ENCODE measurements around the gene ENAM.

The ENAM gene

DNA sequence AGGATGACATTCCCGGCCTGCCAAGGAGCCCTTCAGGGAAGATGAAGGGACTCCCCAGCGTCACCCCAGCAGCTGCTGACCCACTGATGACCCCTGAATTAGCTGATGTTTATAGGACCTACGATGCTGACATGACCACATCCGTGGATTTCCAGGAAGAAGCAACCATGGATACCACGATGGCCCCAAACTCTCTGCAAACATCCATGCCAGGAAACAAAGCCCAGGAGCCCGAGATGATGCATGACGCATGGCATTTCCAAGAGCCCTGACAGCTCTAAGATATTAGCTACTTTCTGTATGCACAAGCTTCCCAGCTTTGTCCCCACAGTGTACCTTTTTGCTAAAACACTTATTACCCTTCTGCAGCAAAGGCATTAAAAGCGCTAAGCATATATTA, 22.1 kb upstream of the ENAM start:
- DNase-seq (ENCODE audit: insufficient read length) (no peak), FAIRE-seq (no peak)
- TF ChIP-seq POLR2A (IDR thresholded peaks at IDR 0.05; ENCODE audit: low read depth, low read length) (no peak), POLR2AphosphoS5 (IDR thresholded peaks at IDR 0.05; ENCODE audit: low read depth, low read length) (no peak), TAF1 (IDR thresholded peaks at IDR 0.05; ENCODE audit: borderline replicate concordance, low read depth, low read length) (no peak)

DNA sequence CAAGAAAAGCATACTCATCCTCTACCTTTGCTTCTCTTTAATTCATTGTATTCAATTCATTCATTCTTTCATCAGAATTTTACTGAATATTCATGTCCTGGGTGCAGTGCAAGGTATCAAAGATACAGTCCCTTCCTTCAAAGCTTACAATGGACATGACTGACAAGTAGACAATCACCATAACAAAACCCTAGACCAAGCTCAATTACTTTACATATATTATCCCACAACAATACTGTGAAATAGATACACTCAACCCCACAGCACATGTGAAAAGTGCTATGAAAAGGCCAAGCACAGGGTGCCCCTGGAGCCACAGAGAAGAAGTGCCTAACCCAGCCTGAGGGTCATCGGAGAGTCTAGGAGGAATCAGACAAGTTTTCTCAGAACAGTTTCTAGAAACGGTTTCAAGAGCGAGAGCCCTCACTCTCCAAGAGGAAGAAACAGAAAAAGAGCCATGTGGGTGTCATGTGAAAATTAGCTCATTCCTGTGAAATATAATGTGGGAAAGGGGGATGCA, 21.1 kb upstream of the ENAM start:
- FAIRE-seq (no peak), DNase-seq (ENCODE audit: insufficient read length) (no peak)
- TF ChIP-seq POLR2A (IDR thresholded peaks at IDR 0.05; ENCODE audit: low read depth, low read length), result no peak
- no peak for TF ChIP-seq TAF1 (IDR thresholded peaks at IDR 0.05; ENCODE audit: borderline replicate concordance, low read depth, low read length)
- TF ChIP-seq POLR2AphosphoS5 (IDR thresholded peaks at IDR 0.05; ENCODE audit: low read depth, low read length), result no peak

GRCh38 chr4:70608324-70608723, 20.2 kb upstream of the ENAM start:
- no peak for FAIRE-seq
- TF ChIP-seq POLR2AphosphoS5 (IDR thresholded peaks at IDR 0.05; ENCODE audit: low read depth, low read length) (no peak), POLR2A (IDR thresholded peaks at IDR 0.05; ENCODE audit: low read depth, low read length) (no peak), TAF1 (IDR thresholded peaks at IDR 0.05; ENCODE audit: borderline replicate concordance, low read depth, low read length) (no peak)
- no peak for DNase-seq (ENCODE audit: insufficient read length)

DNA sequence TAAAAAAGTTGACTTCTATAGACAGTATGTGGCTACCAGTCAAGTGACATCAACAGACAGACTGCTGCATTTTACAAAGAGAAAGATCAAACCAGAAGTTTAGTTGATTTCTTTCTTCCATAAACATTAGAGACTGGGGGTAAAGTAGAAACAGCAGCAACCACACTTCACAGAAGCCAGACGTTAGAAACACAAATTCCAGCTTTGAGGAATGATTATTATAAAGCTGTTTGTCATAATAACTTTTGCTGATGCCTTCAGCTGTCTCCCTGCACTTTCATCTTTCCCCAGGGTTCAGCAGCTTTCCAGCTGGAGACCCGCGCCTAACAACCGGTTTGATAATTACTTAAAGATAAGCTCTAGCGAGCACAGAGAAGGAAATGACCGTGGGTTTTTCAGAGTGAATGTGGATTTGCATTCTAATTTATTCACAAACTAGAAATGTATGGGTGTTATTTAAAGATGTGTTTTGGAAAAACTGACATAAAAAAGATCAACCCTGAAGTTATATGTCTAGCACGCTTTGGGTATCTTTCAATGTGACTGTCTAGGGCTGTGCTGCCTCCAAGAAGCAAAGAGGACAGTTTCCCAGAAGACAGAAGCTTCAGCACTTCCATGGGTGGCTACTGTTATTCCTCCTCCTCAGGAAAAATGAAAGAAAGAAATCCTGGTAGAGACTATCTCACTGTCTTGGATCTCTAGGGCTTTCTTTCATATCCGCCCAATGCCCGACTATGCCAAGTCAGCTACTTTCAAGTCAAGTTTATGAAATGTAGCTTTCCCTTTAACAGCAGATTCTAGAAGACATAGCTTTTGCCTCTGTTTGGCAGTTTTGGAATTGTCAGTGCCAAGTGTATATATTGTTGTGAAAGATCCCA, 15.0 kb upstream of the ENAM start:
- no peak for TF ChIP-seq POLR2AphosphoS5 (IDR thresholded peaks at IDR 0.05; ENCODE audit: low read depth, low read length)
- no peak for TF ChIP-seq POLR2A (IDR thresholded peaks at IDR 0.05; ENCODE audit: low read depth, low read length)
- TF ChIP-seq TAF1 (IDR thresholded peaks at IDR 0.05; ENCODE audit: borderline replicate concordance, low read depth, low read length), result no peak
- DNase-seq (ENCODE audit: insufficient read length) (no peak), FAIRE-seq (no peak)

DNA sequence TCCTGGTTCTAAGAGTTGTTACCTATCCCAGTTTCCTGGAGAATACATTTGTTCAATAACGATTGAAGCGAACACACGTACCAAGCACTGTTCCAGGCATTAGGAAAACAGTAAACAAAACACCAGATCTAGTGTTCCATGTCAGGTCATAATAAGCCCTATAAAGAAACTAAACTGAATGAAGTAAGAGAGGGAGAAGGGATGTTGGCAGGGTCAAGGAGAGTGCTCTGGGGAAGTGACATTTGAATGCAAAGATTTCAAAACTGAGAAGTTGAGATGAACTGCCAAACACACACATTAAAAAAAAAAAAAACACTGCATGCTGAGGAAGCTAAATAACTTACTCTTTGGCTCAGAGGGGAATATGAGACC, 14.4 kb upstream of the ENAM start:
- TF ChIP-seq POLR2A (IDR thresholded peaks at IDR 0.05; ENCODE audit: low read depth, low read length) (no peak), TAF1 (IDR thresholded peaks at IDR 0.05; ENCODE audit: borderline replicate concordance, low read depth, low read length) (no peak), POLR2AphosphoS5 (IDR thresholded peaks at IDR 0.05; ENCODE audit: low read depth, low read length) (no peak)
- FAIRE-seq, result peak; percentile 46
- DNase-seq (ENCODE audit: insufficient read length), result no peak

- no peak for FAIRE-seq
- TF ChIP-seq POLR2A (IDR thresholded peaks at IDR 0.05; ENCODE audit: low read depth, low read length) (no peak), TAF1 (IDR thresholded peaks at IDR 0.05; ENCODE audit: borderline replicate concordance, low read depth, low read length) (no peak), POLR2AphosphoS5 (IDR thresholded peaks at IDR 0.05; ENCODE audit: low read depth, low read length) (no peak)
- DNase-seq (ENCODE audit: insufficient read length), result no peak
Observed at GRCh38 chr4:70619288-70619687, 9.3 kb upstream of the ENAM start.

GRCh38 chr4:70619778-70620177, 8.8 kb upstream of the ENAM start:
- TF ChIP-seq POLR2AphosphoS5 (IDR thresholded peaks at IDR 0.05; ENCODE audit: low read depth, low read length), result no peak
- no peak for TF ChIP-seq TAF1 (IDR thresholded peaks at IDR 0.05; ENCODE audit: borderline replicate concordance, low read depth, low read length)
- TF ChIP-seq POLR2A (IDR thresholded peaks at IDR 0.05; ENCODE audit: low read depth, low read length), result no peak
- DNase-seq (ENCODE audit: insufficient read length), result no peak
- no peak for FAIRE-seq

- TF ChIP-seq POLR2A (IDR thresholded peaks at IDR 0.05; ENCODE audit: low read depth, low read length) (no peak), TAF1 (IDR thresholded peaks at IDR 0.05; ENCODE audit: borderline replicate concordance, low read depth, low read length) (no peak), POLR2AphosphoS5 (IDR thresholded peaks at IDR 0.05; ENCODE audit: low read depth, low read length) (no peak)
- DNase-seq (ENCODE audit: insufficient read length) (no peak), FAIRE-seq (no peak)
Observed at GRCh38 chr4:70623323-70623722, 5.2 kb upstream of the ENAM start.

GRCh38 chr4:70624226-70624793, 4.2 kb upstream of the ENAM start:
- no peak for FAIRE-seq
- no peak for DNase-seq (ENCODE audit: insufficient read length)
- TF ChIP-seq POLR2A (IDR thresholded peaks at IDR 0.05; ENCODE audit: low read depth, low read length) (no peak), POLR2AphosphoS5 (IDR thresholded peaks at IDR 0.05; ENCODE audit: low read depth, low read length) (no peak), TAF1 (IDR thresholded peaks at IDR 0.05; ENCODE audit: borderline replicate concordance, low read depth, low read length) (no peak)

DNA sequence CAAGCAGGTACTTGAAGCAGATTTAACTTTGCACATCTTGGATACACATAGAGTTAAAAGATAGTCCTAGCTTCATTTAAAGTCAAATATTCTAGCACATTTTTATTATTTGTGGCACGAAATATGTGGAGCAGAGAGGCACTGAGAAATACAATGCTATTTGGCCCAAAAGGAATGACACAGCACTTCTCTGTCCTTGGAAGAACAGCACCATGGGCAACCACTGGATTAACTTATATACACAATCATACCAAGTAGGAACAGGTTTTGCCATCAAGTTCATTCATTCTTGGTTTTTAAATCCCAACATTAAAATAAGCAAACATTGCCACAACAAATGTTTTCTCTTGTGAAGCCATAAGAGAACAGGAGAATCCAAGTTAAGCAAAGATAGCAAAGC, 924 bp upstream of the ENAM start:
- DNase-seq (ENCODE audit: insufficient read length), result no peak
- TF ChIP-seq POLR2AphosphoS5 (IDR thresholded peaks at IDR 0.05; ENCODE audit: low read depth, low read length), result no peak
- TF ChIP-seq POLR2A (IDR thresholded peaks at IDR 0.05; ENCODE audit: low read depth, low read length), result no peak
- no peak for TF ChIP-seq TAF1 (IDR thresholded peaks at IDR 0.05; ENCODE audit: borderline replicate concordance, low read depth, low read length)
- FAIRE-seq, result no peak

GRCh38 chr4:70629469-70630090, 1.0 kb downstream of the ENAM start:
- no peak for TF ChIP-seq POLR2AphosphoS5 (IDR thresholded peaks at IDR 0.05; ENCODE audit: low read depth, low read length)
- no peak for TF ChIP-seq POLR2A (IDR thresholded peaks at IDR 0.05; ENCODE audit: low read depth, low read length)
- no peak for TF ChIP-seq TAF1 (IDR thresholded peaks at IDR 0.05; ENCODE audit: borderline replicate concordance, low read depth, low read length)
- no peak for FAIRE-seq

More at GRCh38 chr4:70629469-70630090, 1.0 kb downstream of the ENAM start:
- DNase-seq (ENCODE audit: insufficient read length), result no peak
